BLaER1 (cell line): ENCODE measurements around the gene DNAJC25.

Experiments used
- H3K27ac ChIP-seq: shearing (Covaris generic); formaldehyde crosslinking; 2 replicates; pipeline ENCODE4 v1.8.1; 2022
- H3K27me3 ChIP-seq: shearing (Covaris generic); formaldehyde crosslinking; 2 replicates; pipeline ENCODE4 v1.8.1; 2022
- H3K36me3 ChIP-seq: shearing (Covaris generic); formaldehyde crosslinking; 2 replicates; pipeline ENCODE4 v1.8.1; 2022
- H3K4me1 ChIP-seq: shearing (Covaris generic); formaldehyde crosslinking; 2 replicates; pipeline ENCODE4 v1.8.1; 2022
- H3K4me2 ChIP-seq: shearing (Covaris generic); formaldehyde crosslinking; 2 replicates; pipeline ENCODE4 v1.8.1; 2022
- H3K4me3 ChIP-seq: shearing (Covaris generic); formaldehyde crosslinking; 2 replicates; pipeline ENCODE4 v1.8.1; 2022
- H3K9ac ChIP-seq: shearing (Covaris generic); formaldehyde crosslinking; 2 replicates; pipeline ENCODE4 v1.8.1; 2022
- H3K9me3 ChIP-seq: shearing (Covaris generic); formaldehyde crosslinking; 2 replicates; pipeline ENCODE4 v1.8.1; 2022
- H4K20me1 ChIP-seq: shearing (Covaris generic); formaldehyde crosslinking; 2 replicates; pipeline ENCODE4 v1.8.1; 2022
- Cebpa-rat ChIP-seq: shearing (Covaris generic); IDR thresholded peaks from 2 replicates; pipeline ENCODE4 v1.8.1; 2022

Gene DNAJC25

DNA sequence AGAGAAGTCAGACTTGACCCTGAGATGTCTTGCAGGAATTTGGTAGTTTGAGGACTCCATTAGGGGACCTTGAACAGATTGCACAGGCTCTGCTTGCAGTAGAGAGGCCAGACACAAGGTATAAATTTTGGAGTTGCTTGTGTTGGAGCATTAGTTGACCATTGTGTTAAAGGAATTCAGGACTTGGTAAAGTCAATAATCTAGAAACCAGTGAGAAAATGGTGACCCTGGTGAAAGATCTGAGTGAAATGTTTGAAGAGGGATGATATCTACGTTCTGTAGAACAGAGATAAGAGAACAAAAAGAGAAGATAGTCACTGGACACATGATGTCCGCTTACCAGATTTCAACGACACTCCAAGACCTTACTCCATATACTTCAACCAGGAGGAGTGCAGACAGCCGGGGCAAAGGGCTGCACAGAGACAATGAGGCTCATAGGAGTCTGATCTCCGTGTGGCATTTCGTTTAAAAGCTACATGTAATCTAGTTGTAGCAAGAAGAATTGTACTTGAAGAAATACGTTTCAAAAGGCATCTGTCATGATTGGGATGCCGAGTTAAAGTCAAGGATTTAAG is 13.2 kb downstream of the DNAJC25 start:
- Histone ChIP-seq H3K9me3 (peaks cover 6% of the 10 kb centered on the region; the same call in 1 of the 2 replicates), H3K4me1 (no peaks in the 10 kb centered on the region), H3K27me3 (no peaks in the 10 kb centered on the region), H3K9ac (no peak overlapping the region), H3K27ac (no peak overlapping the region), H3K36me3 (peaks cover 66% of the 10 kb centered on the region), H4K20me1 (peaks cover 12% of the 10 kb centered on the region; the same call in 1 of the 2 replicates), H3K4me2 (no peak overlapping the region), H3K4me3 (no peak overlapping the region)
- no peak for TF ChIP-seq Cebpa-rat

DNA sequence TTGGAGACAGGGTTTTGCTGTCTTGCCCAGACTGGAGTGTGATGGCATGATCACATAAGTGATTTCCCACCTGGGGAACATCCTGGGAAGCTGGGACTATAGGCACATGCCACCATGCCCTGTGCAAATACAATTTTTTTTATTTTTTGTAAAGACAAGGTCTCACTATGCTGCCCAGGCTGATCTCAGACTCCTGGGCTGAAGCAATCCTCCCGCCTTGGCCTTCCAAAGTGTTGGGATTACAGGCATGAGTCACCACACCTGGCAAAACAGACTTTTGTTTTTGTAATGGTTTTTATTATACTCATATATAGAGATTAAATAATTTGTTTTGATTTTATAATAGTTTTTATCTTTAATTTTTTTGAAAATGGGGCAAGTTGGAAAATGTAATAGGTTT is 14.7 kb downstream of the DNAJC25 start:
- peaks cover 81% of the 10 kb centered on the region for H3K36me3 ChIP-seq
- no peaks in the 10 kb centered on the region for H3K4me1 ChIP-seq
- H3K4me3 ChIP-seq: no peak overlapping the region
- no peaks in the 10 kb centered on the region for H3K27me3 ChIP-seq
- no peaks in the 10 kb centered on the region; the same call in 1 of the 2 replicates for H3K9me3 ChIP-seq
- no peak overlapping the region for H3K27ac ChIP-seq
- H3K4me2 ChIP-seq: no peak overlapping the region
- no peak for TF ChIP-seq Cebpa-rat
- no peak overlapping the region for H3K9ac ChIP-seq
- H4K20me1 ChIP-seq: peaks cover 12% of the 10 kb centered on the region; the same call in 1 of the 2 replicates

DNA sequence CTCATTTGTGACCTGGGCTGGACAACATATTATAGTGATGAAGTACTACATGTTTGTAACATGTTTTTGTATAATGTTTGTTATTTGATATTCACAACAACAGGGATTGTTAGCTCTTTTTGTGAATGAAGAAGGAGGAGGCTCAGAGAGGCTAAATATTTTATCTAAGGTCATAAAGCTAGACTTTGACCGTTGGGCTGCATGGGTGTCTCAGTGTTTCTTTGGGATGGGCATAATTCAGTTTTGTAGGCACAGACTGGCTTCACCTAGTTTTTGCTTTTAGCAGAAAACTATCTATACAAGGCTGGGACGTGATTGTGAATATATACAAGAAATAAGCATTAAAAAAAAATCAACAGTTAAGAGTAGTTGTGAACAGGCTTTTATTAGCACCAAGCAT is 15.3 kb downstream of the DNAJC25 start:
- TF ChIP-seq Cebpa-rat: no peak
- H4K20me1 ChIP-seq: peaks cover 12% of the 10 kb centered on the region; the same call in 1 of the 2 replicates
- no peak overlapping the region for H3K4me3 ChIP-seq
- no peak overlapping the region for H3K27ac ChIP-seq
- H3K9ac ChIP-seq: no peak overlapping the region
- no peaks in the 10 kb centered on the region for H3K4me1 ChIP-seq
- H3K4me2 ChIP-seq: no peak overlapping the region
- H3K9me3 ChIP-seq: no peaks in the 10 kb centered on the region
- no peaks in the 10 kb centered on the region for H3K27me3 ChIP-seq
- peaks cover 85% of the 10 kb centered on the region for H3K36me3 ChIP-seq

DNA sequence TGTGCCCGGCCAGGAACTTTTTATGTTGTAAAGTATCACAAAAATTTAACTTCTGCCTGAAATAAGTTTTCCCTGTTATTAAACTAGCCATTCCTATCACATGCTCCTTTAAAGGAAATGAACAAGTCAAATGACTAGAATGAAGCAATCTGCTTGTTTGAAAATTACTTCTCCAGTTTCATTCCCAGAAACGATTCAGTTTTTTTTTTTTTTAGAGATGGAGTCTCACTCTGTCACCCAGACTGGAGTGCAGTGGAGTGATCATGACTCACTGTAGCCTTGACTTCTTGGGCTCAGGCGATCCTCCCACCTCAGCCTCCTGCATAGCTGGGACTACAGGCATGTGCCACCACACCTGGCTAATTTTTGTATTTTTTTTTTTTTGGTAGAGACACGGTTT is 16.9 kb downstream of the DNAJC25 start:
- no peak overlapping the region for H3K4me3 ChIP-seq
- no peak for TF ChIP-seq Cebpa-rat
- H3K27ac ChIP-seq: no peak overlapping the region
- no peaks in the 10 kb centered on the region for H3K9me3 ChIP-seq
- no peaks in the 10 kb centered on the region for H3K4me1 ChIP-seq
- H4K20me1 ChIP-seq: peaks cover 6% of the 10 kb centered on the region; the same call in 1 of the 2 replicates
- no peak overlapping the region for H3K4me2 ChIP-seq
- no peak overlapping the region for H3K9ac ChIP-seq
- no peaks in the 10 kb centered on the region for H3K27me3 ChIP-seq
- H3K36me3 ChIP-seq: peaks cover 85% of the 10 kb centered on the region

DNA sequence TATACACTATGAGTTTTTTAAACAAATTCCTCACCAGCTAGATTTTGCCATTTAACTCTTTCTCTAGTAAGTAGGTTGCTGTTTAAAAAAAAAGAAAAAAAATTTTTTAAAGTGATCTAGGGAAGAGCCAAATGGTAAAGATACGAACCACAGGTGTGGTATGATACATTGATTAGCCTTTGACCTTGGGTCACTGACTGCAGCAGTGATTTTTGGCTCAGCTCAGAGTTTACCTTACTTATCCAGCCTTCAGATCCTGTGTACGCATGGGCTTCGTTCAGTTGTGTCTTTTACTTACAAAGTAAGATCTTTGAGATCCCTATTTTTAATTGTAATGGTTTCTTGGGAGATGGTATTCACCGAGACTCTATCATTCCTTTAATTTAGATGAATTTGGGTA is 17.9 kb downstream of the DNAJC25 start:
- Histone ChIP-seq H3K9me3 (no peaks in the 10 kb centered on the region), H3K27me3 (no peaks in the 10 kb centered on the region), H3K27ac (no peak overlapping the region), H3K9ac (no peak overlapping the region), H3K4me2 (no peak overlapping the region), H3K4me1 (no peaks in the 10 kb centered on the region), H3K36me3 (peaks cover 82% of the 10 kb centered on the region), H4K20me1 (no peaks in the 10 kb centered on the region; the same call in 1 of the 2 replicates), H3K4me3 (no peak overlapping the region)
- no peak for TF ChIP-seq Cebpa-rat

DNA sequence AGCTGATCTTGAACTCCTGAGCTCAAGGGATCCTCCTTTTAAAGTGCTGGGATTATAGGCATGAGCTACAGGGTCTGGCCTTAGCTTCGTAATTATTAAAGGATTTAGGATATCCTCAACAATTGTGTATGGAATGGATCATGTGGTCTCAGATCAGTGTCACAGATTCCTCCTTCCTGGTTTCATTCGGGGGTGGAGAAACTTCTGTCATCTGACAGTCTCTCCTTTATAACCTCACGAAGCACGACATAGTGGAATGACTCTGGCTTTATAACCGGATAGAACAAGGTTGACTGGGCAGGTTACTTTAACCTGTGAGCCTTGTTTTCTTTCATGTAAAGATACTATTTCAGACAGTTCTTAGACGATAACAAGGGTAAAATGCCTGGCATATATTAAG is 25.9 kb downstream of the DNAJC25 start:
- Histone ChIP-seq H3K4me3 (no peak overlapping the region), H4K20me1 (no peaks in the 10 kb centered on the region), H3K9me3 (no peaks in the 10 kb centered on the region), H3K4me1 (peaks cover 6% of the 10 kb centered on the region; the same call in 1 of the 2 replicates), H3K4me2 (no peak overlapping the region), H3K9ac (no peak overlapping the region), H3K27ac (no peak overlapping the region), H3K27me3 (no peaks in the 10 kb centered on the region), H3K36me3 (peaks cover 24% of the 10 kb centered on the region)
- TF ChIP-seq Cebpa-rat: no peak

DNA sequence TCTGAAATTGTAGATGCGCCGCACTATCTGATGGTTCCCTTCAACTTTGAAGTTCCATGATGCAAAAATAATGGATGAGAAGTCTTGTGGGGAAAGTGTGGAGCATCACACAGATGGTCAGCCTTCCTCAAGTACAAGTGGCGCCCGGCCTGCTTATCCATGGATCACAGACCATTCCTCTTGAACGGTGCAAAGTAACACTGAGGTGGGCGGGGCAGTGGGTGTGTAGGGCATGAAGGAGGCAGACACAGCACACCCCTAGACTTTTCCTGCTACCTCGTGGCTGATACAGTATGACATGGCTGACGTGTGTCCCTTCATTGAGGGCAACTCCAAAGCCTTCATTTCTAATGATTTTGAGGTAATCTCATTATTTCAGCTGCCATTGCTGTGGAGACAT is 27.8 kb downstream of the DNAJC25 start:
- Histone ChIP-seq H3K27me3 (no peaks in the 10 kb centered on the region), H3K9ac (no peak overlapping the region), H3K4me2 (no peak overlapping the region), H3K4me1 (peaks cover 22% of the 10 kb centered on the region), H4K20me1 (peaks cover 15% of the 10 kb centered on the region), H3K27ac (no peak overlapping the region), H3K36me3 (peaks cover 17% of the 10 kb centered on the region), H3K9me3 (no peaks in the 10 kb centered on the region), H3K4me3 (no peak overlapping the region)
- TF ChIP-seq Cebpa-rat: no peak

DNA sequence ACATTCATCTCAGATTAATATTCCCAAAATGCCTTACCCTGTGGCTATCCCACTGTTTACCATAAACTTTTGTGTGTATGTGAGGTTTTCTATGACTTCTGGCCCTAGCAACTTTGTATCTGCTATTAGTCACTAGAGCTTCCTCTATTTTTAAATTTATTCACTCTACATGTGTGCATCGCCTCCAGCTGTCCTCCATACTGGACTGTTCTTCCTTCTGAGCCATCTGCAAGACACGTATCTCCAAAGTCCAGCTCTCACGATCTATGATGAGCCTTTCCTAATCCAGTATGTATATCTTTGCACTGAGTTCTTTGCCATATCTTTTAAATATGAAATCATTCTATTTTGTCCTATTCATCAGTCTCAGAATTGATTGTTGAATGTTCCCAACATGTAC is 28.6 kb downstream of the DNAJC25 start:
- H3K27ac ChIP-seq: no peak overlapping the region
- no peaks in the 10 kb centered on the region for H3K9me3 ChIP-seq
- H4K20me1 ChIP-seq: peaks cover 23% of the 10 kb centered on the region
- peaks cover 22% of the 10 kb centered on the region for H3K4me1 ChIP-seq
- H3K36me3 ChIP-seq: peaks cover 17% of the 10 kb centered on the region
- no peak overlapping the region for H3K4me3 ChIP-seq
- H3K4me2 ChIP-seq: no peak overlapping the region
- H3K27me3 ChIP-seq: no peaks in the 10 kb centered on the region
- TF ChIP-seq Cebpa-rat: no peak
- no peak overlapping the region for H3K9ac ChIP-seq

DNA sequence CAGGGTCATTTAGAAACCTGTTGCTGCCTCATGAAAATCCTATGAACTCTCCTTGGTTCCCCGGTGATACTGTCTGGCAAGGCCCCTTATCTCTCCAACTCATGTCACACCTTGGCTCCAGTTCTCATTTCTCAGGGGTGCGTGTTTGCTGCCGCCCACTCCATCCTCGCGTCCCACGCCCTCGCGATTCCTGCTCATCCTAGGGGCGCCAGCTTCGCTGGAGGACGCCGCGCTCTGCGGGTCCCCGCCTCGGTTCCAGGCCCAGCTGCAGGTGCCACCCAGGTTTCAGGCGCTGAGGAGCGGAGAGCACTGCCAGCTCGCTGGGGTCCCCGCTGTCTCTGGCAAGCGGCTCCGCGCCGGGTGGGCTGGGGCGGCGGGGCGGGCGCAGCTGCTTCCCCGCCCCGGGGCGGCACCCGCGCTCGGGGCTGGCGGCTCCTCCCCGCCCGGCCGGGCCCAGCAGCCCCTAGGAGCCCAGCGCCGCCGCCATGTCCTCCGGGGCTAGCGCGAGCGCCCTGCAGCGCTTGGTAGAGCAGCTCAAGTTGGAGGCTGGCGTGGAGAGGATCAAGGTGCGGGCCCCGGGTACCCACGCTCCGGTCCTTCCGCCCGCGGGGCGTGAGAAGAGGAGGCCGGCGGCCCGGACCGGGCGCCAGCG is 30.1 kb downstream of the DNAJC25 start, which contains the start of gene GNG10:
GNG10 (plus strand) TSS at position 456 of the 652 bp plus-strand sequence; CDS start at position 486, 30 bp downstream.
- Histone ChIP-seq H3K27me3 (no peaks in the 10 kb centered on the region), H3K4me1 (peaks cover 22% of the 10 kb centered on the region), H3K4me2 (peak within 1 kb of the TSS; percentile 94), H4K20me1 (peaks cover 38% of the 10 kb centered on the region), H3K4me3 (peak within 1 kb of the TSS; percentile 91), H3K36me3 (peaks cover 22% of the 10 kb centered on the region), H3K27ac (peak within 1 kb of the TSS; percentile 81), H3K9ac (peak within 1 kb of the TSS; percentile 88), H3K9me3 (no peaks in the 10 kb centered on the region)
- TF ChIP-seq Cebpa-rat: no peak

DNA sequence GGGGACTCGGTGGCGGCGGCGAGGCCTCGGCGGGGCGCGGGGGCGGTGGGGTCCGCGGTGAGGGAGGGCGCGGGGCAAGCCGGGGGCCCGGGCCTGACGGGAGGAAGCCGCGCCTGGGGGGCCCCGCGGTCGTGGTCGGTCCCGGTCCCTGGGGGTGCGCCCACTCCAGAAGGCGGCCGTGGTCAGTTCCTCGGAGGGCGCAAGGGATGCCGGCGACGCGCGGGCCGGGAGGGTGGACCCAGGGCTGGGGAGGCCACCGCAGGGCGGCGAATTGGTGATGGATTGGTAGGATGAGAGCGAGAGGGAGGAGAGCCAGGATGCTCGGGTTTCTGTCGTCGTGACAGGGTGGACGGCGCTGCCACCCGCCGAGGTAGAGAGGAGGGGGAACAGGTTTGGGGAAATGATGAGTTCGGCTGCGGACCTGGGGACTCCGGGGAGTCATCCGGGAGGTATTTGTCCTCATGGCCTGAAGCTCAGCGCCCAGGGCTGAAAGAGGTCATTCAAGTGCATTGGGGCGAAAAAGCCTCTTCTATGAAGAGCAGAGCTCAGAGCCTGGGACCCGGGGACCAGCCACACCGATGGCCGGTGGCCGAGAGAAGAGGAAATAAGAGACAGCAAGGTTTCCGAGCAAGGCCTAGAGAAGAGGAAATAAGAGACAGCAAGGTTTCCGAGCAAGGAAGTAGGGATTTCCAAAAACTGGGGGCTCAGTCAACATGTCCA is 30.8 kb downstream of the DNAJC25 start:
- H3K4me2 ChIP-seq: peak overlapping the region; percentile 94
- H3K27me3 ChIP-seq: no peaks in the 10 kb centered on the region
- peak overlapping the region; percentile 88 for H3K9ac ChIP-seq
- H3K4me3 ChIP-seq: peak overlapping the region; percentile 91
- H3K4me1 ChIP-seq: peaks cover 22% of the 10 kb centered on the region
- peaks cover 29% of the 10 kb centered on the region for H3K36me3 ChIP-seq
- no peak for TF ChIP-seq Cebpa-rat
- peaks cover 45% of the 10 kb centered on the region for H4K20me1 ChIP-seq
- no peaks in the 10 kb centered on the region for H3K9me3 ChIP-seq
- H3K27ac ChIP-seq: peak overlapping the region; percentile 81
